Mesenchymal stem cell (in vitro differentiated cells and primary cell): ENCODE measurements around the gene BASP1. TPM values are rescaled to one million over a fixed set of nuclear protein-coding genes. Genes with fewer than 3 reads are reported as not detected.

Source experiments
- DNase-seq: peaks from one replicate; pipeline ENCODE4 v3.0.0-alpha.2; 2013
- H2AFZ ChIP-seq: one replicate; pipeline ENCODE4 v1.6.1; 2013; ENCODE audit warnings: low read depth, mild to moderate bottlenecking, control low read depth, inconsistent platforms, low read length, moderate library complexity
- H2AK5ac ChIP-seq: 2 replicates; pipeline ENCODE4 v1.6.1; 2013; ENCODE audit warnings: low read length, moderate library complexity, mild to moderate bottlenecking, inconsistent platforms; ENCODE audit not compliant: severe bottlenecking
- H2BK120ac ChIP-seq: one replicate; pipeline ENCODE4 v1.6.1; 2013; ENCODE audit warnings: low read depth, mild to moderate bottlenecking, inconsistent platforms, low read length, moderate library complexity
- H2BK12ac ChIP-seq, 2 experiments: one replicate each; pipeline ENCODE4 v1.6.1; 2013; ENCODE audit warnings: inconsistent platforms in 2 of 2, low read length in 2 of 2, mild to moderate bottlenecking in 2 of 2, moderate library complexity in 2 of 2, control low read depth in 1 of 2
- H2BK15ac ChIP-seq: one replicate; pipeline ENCODE4 v1.6.1; 2013; ENCODE audit warnings: mild to moderate bottlenecking, low read depth, inconsistent platforms; ENCODE audit not compliant: poor library complexity, severe bottlenecking
- H2BK5ac ChIP-seq: 2 replicates; pipeline ENCODE4 v1.6.1; 2013; ENCODE audit warnings: low read depth, mild to moderate bottlenecking, low read length, control low read depth, inconsistent platforms; ENCODE audit not compliant: poor library complexity, severe bottlenecking
- H3K14ac ChIP-seq, 2 experiments: one replicate each; pipeline ENCODE4 v1.6.1; 2013; ENCODE audit warnings: inconsistent platforms in 2 of 2, low read length in 2 of 2, control low read depth in 1 of 2, mild to moderate bottlenecking in 1 of 2, moderate library complexity in 1 of 2
- H3K18ac ChIP-seq, 2 experiments: one replicate each; pipeline ENCODE4 v1.6.1; 2013; ENCODE audit warnings: inconsistent platforms in 2 of 2, low read length in 2 of 2, control low read depth in 1 of 2, low read depth in 1 of 2, mild to moderate bottlenecking in 1 of 2
- H3K23ac ChIP-seq, 2 experiments: one replicate each; pipeline ENCODE4 v1.6.1; 2013; ENCODE audit warnings: inconsistent platforms in 2 of 2, low read length in 2 of 2, mild to moderate bottlenecking in 2 of 2, moderate library complexity in 2 of 2, control low read depth in 1 of 2
- H3K27ac ChIP-seq: 2 replicates; pipeline ENCODE4 v1.5.1; 2013; ENCODE audit warnings: mild to moderate bottlenecking, moderate library complexity, low read length, control low read depth, inconsistent platforms; ENCODE audit not compliant: poor library complexity, severe bottlenecking
- H3K27me3 ChIP-seq, 2 experiments: 2 replicates each; pipeline versions ENCODE4 v1.6.1 to v1.7.0; 2013; ENCODE audit warnings: low read length in 2 of 2, mild to moderate bottlenecking in 2 of 2, moderate library complexity in 2 of 2, control low read depth in 1 of 2, inconsistent platforms in 1 of 2; ENCODE audit not compliant: control insufficient read depth in 1 of 2, insufficient read depth in 1 of 2
- H3K36me3 ChIP-seq, 2 experiments: 2 replicates each; pipeline versions ENCODE4 v1.6.1 to v1.7.0; 2013; ENCODE audit warnings: low read length in 2 of 2, control low read depth in 1 of 2, inconsistent platforms in 1 of 2, low read depth in 1 of 2, mild to moderate bottlenecking in 1 of 2; ENCODE audit not compliant: insufficient read depth in 2 of 2, control insufficient read depth in 1 of 2
- H3K4ac ChIP-seq, 2 experiments: one replicate each; pipeline ENCODE4 v1.6.1; 2013; ENCODE audit warnings: inconsistent platforms in 2 of 2, low read length in 2 of 2, mild to moderate bottlenecking in 2 of 2, moderate library complexity in 2 of 2, control low read depth in 1 of 2, low read depth in 1 of 2
- H3K4me1 ChIP-seq: 2 replicates; pipeline ENCODE4 v1.6.1; 2013; ENCODE audit warnings: low read depth, low read length, control low read depth; ENCODE audit not compliant: control insufficient read depth, insufficient read depth
- H3K4me2 ChIP-seq: 2 replicates; pipeline ENCODE4 v1.6.1; 2013; ENCODE audit warnings: low read length, mild to moderate bottlenecking, inconsistent platforms; ENCODE audit not compliant: poor library complexity, severe bottlenecking
- H3K4me3 ChIP-seq, 2 experiments: 2 replicates each; pipeline versions ENCODE4 v1.5.1 to v1.7.0; 2013; ENCODE audit warnings: low read length in 2 of 2, mild to moderate bottlenecking in 2 of 2, control low read depth in 1 of 2, low read depth in 1 of 2; ENCODE audit not compliant: insufficient read depth in 1 of 2
- H3K79me1 ChIP-seq: replicated peaks from 2 replicates; pipeline ENCODE4 v1.6.1; 2013; ENCODE audit warnings: mild to moderate bottlenecking, control low read depth, low read length, inconsistent platforms; ENCODE audit not compliant: poor library complexity, severe bottlenecking
- H3K9ac ChIP-seq: 2 replicates; pipeline ENCODE4 v1.7.0; 2013; ENCODE audit warnings: mild to moderate bottlenecking, low read length, moderate library complexity
- H3K9me3 ChIP-seq: 2 replicates; pipeline ENCODE4 v1.7.0; 2013; ENCODE audit warnings: mild to moderate bottlenecking, low read length; ENCODE audit not compliant: control insufficient read depth
- H4K8ac ChIP-seq: one replicate; pipeline ENCODE4 v1.6.1; 2013; ENCODE audit warnings: inconsistent platforms, mild to moderate bottlenecking, low read length, moderate library complexity
- H4K91ac ChIP-seq: one replicate; pipeline ENCODE4 v1.6.1; 2013; ENCODE audit warnings: mild to moderate bottlenecking, low read length, inconsistent platforms
- WGBS: methylation state at CpG from one replicate; pipeline ENCODE4 v1.1.7; 2013; ENCODE audit warnings: mixed read lengths; 5-methylcytosine and 5-hydroxymethylcytosine counted together
- polyA plus RNA-seq, 2 experiments: library from polyadenylated mRNA; stranded (reverse); fragments of 200-250 nt; gene quantifications; one replicate each; pipeline ENCODE4 v1.2.3, GENCODE V29; 2013

Gene BASP1, protein sequence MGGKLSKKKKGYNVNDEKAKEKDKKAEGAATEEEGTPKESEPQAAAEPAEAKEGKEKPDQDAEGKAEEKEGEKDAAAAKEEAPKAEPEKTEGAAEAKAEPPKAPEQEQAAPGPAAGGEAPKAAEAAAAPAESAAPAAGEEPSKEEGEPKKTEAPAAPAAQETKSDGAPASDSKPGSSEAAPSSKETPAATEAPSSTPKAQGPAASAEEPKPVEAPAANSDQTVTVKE
- 308 TPM for polyA plus RNA-seq (2013, experiment 1 of 2)
- polyA plus RNA-seq (2013, experiment 2 of 2), result 322 TPM

DNA sequence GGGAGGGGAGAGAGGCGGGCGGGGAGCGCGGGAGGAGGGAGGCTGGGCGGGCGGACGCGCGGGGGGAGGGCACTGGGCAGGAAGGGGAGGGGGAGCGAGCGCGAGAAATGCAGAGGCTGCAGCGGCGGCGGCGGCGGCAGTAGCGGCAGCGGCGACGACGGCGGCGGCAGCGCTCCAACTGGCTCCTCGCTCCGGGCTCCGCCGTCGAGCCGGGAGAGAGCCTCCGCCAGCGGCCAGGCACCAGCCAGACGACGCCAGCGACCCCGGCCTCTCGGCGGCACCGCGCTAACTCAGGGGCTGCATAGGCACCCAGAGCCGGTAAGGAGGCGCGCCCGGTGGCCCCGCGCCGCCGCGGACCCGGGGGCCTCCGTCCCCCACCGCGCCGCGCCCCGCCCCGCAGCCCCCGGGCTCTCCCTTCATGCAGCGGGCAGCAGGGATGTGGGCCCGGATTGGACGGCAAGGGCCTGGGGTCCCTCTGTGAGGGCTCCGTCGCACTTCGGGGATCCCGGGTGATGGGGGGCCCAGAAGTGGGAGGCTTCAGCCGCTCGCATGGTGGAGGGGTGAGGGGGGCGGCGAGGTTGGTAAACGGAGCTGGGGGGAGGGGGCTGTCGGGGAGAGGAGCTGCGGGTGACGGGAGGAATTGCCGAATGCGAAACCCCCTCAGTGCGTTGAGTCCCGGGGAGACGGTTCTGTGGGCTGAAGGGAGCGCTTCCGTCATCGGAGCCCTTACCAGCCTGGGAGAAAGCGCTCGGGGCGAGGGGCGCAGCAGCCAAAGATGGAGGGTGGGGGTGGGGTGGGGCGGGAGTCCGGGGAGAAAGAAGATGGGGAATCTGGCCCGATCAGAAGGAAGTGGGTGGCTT, at the start of gene BASP1:
TSS of gene BASP1 (plus strand) at position 139 of the 860 bp plus-strand sequence. CDS start 57,586 bp downstream, outside the sequence.
- WGBS, result 2% methylated on average over 59 of the region's 89 CpGs
- Histone ChIP-seq H4K91ac (peak within 1 kb of the TSS; percentile 84), H3K9ac (peak within 1 kb of the TSS; percentile 97), H2AK5ac (no peak within 1 kb of the TSS), H2BK12ac (peak within 1 kb of the TSS in 1 of 2 experiments; percentile 96), H3K4ac (peak within 1 kb of the TSS; percentile 77 to 81), H3K36me3 (peaks cover 4 to 29% of the 10 kb centered on the region in 2 experiments), H3K4me3 (peak within 1 kb of the TSS; percentile 86 to 92), H3K9me3 (no peaks in the 10 kb centered on the region), H2BK5ac (peak within 1 kb of the TSS; percentile 63), H3K27ac (peak within 1 kb of the TSS; percentile 77), H3K18ac (peak within 1 kb of the TSS; percentile 91 to 97), H2AFZ (peak within 1 kb of the TSS; percentile 77), H3K23ac (peak within 1 kb of the TSS in 1 of 2 experiments; percentile 40), H3K4me2 (peak within 1 kb of the TSS; percentile 97), H4K8ac (peak within 1 kb of the TSS; percentile 79), H3K27me3 (no peaks in the 10 kb centered on the region), H2BK15ac (peak within 1 kb of the TSS; percentile 89), H3K4me1 (peaks cover 7% of the 10 kb centered on the region), H3K79me1 (peaks cover 2% of the 10 kb centered on the region), H3K14ac (peak within 1 kb of the TSS; percentile 78 to 88), H2BK120ac (peak within 1 kb of the TSS; percentile 95)
- peak; percentile 85 for DNase-seq

DNA sequence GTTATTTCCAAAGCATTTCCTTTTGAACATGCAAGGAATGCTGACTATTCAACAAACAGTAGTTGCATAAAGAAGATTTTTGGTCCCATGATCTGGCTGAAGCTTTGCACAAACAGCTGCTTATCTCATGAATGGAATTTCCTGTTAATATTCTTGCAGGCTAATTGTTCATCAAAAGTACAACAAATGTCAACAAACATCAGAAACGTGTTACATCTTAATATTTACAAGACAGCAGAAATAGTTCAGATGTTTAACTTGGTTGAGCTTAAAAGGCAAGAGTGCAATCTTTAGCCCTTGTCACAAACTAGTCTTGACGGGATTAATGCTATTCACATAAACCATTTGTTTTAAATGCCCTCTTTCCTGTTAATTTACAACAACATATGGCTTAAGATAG, 47.9 kb upstream of the BASP1 start:
- Histone ChIP-seq H2AFZ (no peak overlapping the region), H3K36me3 (no peaks in the 10 kb centered on the region), H2AK5ac (no peak overlapping the region), H3K79me1 (no peaks in the 10 kb centered on the region), H3K9me3 (no peaks in the 10 kb centered on the region), H4K8ac (no peak overlapping the region), H2BK12ac (no peak overlapping the region), H3K4me3 (no peak overlapping the region), H3K4me2 (no peak overlapping the region), H3K27me3 (peaks cover 0 to 2% of the 10 kb centered on the region in 2 experiments), H3K27ac (no peak overlapping the region), H3K4ac (no peak overlapping the region), H3K14ac (no peak overlapping the region), H2BK120ac (no peak overlapping the region), H2BK5ac (no peak overlapping the region), H3K4me1 (no peaks in the 10 kb centered on the region), H4K91ac (no peak overlapping the region), H3K23ac (no peak overlapping the region), H2BK15ac (no peak overlapping the region), H3K18ac (no peak overlapping the region), H3K9ac (no peak overlapping the region)
- WGBS, result 0% methylated on average over 2 of the region's 2 CpGs
- DNase-seq, result peak; percentile 76

DNA sequence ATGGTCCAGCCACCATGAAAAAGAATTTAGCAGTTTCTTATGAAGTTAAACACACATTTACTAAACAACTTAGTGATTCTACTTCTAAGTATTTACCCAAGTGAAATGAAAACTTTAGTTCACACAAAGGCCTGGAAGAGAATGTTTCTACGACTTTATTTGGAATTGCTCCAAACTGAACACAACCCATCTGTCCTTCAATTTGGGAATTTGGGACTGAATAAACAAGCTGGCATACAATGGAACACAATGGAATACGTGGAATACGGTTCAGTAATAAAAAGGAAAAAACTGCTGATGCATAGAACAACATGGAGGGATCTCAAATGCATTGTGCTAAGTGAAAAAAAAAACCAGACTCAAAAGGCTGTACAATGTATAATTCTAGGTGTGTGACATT, 44.6 kb upstream of the BASP1 start:
- WGBS, result 85% methylated on average over 3 of the region's 3 CpGs

DNA sequence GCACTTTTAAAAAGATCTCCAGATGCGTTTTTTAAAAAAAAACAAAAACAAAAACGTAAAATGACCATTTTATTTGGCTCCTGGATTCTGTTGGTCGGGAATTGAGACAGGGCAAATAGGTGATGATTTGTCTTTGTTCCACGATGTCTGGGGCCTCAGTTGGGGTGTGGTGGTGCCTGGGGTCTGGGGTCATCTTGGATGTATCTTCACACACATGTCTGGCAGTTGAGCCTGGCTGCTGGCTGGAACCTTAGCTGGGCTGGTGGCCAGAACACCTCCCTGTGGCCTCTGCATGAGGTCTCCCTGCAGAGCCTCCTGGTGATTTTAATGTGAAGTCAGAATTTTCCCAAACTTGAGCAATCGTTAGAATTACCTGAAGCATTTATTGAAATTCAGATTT, 42.5 kb upstream of the BASP1 start:
- H2AFZ ChIP-seq, result no peak overlapping the region
- H3K4ac ChIP-seq, result no peak overlapping the region
- no peak overlapping the region for H3K23ac ChIP-seq
- H4K91ac ChIP-seq, result no peak overlapping the region
- no peak overlapping the region for H4K8ac ChIP-seq
- no peak overlapping the region for H3K27ac ChIP-seq
- peak overlapping the region in 1 of 2 experiments; percentile 40 for H3K18ac ChIP-seq
- H3K9ac ChIP-seq, result no peak overlapping the region
- H2BK5ac ChIP-seq, result no peak overlapping the region
- no peaks in the 10 kb centered on the region for H3K79me1 ChIP-seq
- H3K36me3 ChIP-seq, result no peaks in the 10 kb centered on the region
- H2BK120ac ChIP-seq, result no peak overlapping the region
- no peaks in the 10 kb centered on the region for H3K9me3 ChIP-seq
- DNase-seq, result no peak
- no peaks in the 10 kb centered on the region for H3K27me3 ChIP-seq
- WGBS, result 88% methylated on average over 5 of the region's 5 CpGs
- H2AK5ac ChIP-seq, result no peak overlapping the region
- H3K4me3 ChIP-seq, result no peak overlapping the region
- H2BK15ac ChIP-seq, result peak overlapping the region; percentile 55
- H3K4me1 ChIP-seq, result no peaks in the 10 kb centered on the region
- H3K4me2 ChIP-seq, result no peak overlapping the region
- no peak overlapping the region for H3K14ac ChIP-seq
- H2BK12ac ChIP-seq, result peak overlapping the region in 1 of 2 experiments; percentile 37

More for the DNA sequence above, 44.6 kb upstream of the BASP1 start:
- H3K4ac ChIP-seq, result peak overlapping the region in 1 of 2 experiments; percentile 44
- no peak overlapping the region for H3K27ac ChIP-seq
- no peak overlapping the region for H2BK12ac ChIP-seq
- H3K23ac ChIP-seq, result no peak overlapping the region
- H4K91ac ChIP-seq, result no peak overlapping the region
- H2BK15ac ChIP-seq, result no peak overlapping the region
- H3K4me3 ChIP-seq, result no peak overlapping the region
- no peak overlapping the region for H4K8ac ChIP-seq
- peak overlapping the region in 1 of 2 experiments; percentile 48 for H3K18ac ChIP-seq
- no peaks in the 10 kb centered on the region for H3K4me1 ChIP-seq
- H2BK120ac ChIP-seq, result peak overlapping the region; percentile 43
- no peak overlapping the region for H2AFZ ChIP-seq
- H2BK5ac ChIP-seq, result no peak overlapping the region
- no peaks in the 10 kb centered on the region for H3K9me3 ChIP-seq
- no peak overlapping the region for H2AK5ac ChIP-seq
- no peak overlapping the region for H3K9ac ChIP-seq
- DNase-seq, result no peak
- no peak overlapping the region for H3K14ac ChIP-seq
- no peaks in the 10 kb centered on the region for H3K36me3 ChIP-seq
- H3K27me3 ChIP-seq, result no peaks in the 10 kb centered on the region
- no peaks in the 10 kb centered on the region for H3K79me1 ChIP-seq
- H3K4me2 ChIP-seq, result no peak overlapping the region
